ENCODE data around the gene MOCS3. TPM values are rescaled to one million over a fixed set of nuclear protein-coding genes. Genes with fewer than 3 reads are reported as not detected.

Gene MOCS3
- total RNA-seq, 1 donor from 2014 or later, result 4.1 TPM

DNA sequence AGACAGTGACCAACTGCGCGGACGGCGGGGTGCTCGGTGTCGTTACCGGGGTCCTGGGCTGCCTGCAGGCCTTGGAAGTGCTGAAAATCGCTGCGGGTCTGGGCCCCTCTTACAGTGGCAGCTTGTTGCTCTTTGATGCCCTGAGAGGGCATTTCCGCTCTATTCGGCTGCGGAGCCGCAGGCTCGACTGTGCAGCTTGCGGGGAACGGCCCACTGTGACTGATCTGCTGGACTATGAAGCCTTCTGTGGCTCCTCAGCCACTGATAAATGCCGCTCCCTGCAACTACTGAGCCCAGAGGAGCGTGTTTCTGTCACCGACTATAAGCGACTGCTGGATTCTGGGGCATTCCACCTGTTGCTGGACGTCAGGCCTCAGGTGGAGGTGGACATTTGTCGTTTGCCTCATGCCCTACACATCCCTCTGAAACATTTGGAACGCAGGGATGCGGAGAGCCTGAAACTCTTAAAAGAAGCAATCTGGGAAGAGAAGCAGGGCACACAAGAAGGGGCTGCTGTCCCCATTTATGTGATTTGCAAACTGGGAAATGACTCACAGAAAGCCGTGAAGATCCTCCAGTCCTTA lies 1.0 kb downstream of the MOCS3 start:
- H3K9me3 Mint-ChIP-seq (ENCODE audit: unreplicated experiment), result peaks cover 2% of the 10 kb centered on the region
- no peaks in the 10 kb centered on the region for H3K36me3 Mint-ChIP-seq (ENCODE audit: unreplicated experiment)
- H3K4me1 Mint-ChIP-seq (ENCODE audit: low read depth, unreplicated experiment), result peaks cover 19% of the 10 kb centered on the region
- H3K4me3 Mint-ChIP-seq (ENCODE audit: unreplicated experiment), result peak overlapping the region; percentile 97
- H3K27ac Mint-ChIP-seq (ENCODE audit: unreplicated experiment), result no peak overlapping the region
- peaks cover 5% of the 10 kb centered on the region for H3K27me3 Mint-ChIP-seq (ENCODE audit: unreplicated experiment)
- TF ChIP-seq, protein P1, sequence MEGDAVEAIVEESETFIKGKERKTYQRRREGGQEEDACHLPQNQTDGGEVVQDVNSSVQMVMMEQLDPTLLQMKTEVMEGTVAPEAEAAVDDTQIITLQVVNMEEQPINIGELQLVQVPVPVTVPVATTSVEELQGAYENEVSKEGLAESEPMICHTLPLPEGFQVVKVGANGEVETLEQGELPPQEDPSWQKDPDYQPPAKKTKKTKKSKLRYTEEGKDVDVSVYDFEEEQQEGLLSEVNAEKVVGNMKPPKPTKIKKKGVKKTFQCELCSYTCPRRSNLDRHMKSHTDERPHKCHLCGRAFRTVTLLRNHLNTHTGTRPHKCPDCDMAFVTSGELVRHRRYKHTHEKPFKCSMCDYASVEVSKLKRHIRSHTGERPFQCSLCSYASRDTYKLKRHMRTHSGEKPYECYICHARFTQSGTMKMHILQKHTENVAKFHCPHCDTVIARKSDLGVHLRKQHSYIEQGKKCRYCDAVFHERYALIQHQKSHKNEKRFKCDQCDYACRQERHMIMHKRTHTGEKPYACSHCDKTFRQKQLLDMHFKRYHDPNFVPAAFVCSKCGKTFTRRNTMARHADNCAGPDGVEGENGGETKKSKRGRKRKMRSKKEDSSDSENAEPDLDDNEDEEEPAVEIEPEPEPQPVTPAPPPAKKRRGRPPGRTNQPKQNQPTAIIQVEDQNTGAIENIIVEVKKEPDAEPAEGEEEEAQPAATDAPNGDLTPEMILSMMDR (IDR thresholded peaks at IDR 0.05; ENCODE audit: partially characterized antibody, unreplicated experiment), result no peak
- DNase-seq, result no peak

DNA sequence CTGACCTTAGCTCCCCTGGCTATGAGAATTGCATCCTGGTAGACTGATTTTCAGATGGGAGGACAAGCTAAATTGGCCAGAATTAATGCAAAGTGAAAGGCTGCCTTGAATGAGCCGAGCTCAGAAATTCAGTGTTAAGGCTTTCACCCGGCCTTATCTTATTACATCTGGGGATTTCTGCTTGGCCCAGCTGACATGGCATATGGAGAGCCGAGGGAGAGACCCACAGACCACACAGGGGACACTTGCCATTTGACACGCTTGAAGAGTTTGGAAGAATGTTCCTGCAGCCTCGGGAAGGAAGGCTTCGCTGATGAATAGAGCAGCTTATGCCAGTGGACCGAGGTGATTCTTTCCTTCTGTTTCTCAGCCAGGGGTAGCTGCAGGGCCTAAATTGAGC lies 9.0 kb downstream of the MOCS3 start:
- Mint-ChIP-seq H3K4me3 (ENCODE audit: unreplicated experiment) (peak overlapping the region; percentile 77), H3K27me3 (ENCODE audit: unreplicated experiment) (peaks cover 8% of the 10 kb centered on the region), H3K36me3 (ENCODE audit: unreplicated experiment) (no peaks in the 10 kb centered on the region), H3K27ac (ENCODE audit: unreplicated experiment) (peak overlapping the region; percentile 82), H3K9me3 (ENCODE audit: unreplicated experiment) (peaks cover 17% of the 10 kb centered on the region), H3K4me1 (ENCODE audit: low read depth, unreplicated experiment) (peaks cover 23% of the 10 kb centered on the region)
- TF ChIP-seq, protein P1 (IDR thresholded peaks at IDR 0.05; ENCODE audit: partially characterized antibody, unreplicated experiment), result no peak
- peak; percentile 66 for DNase-seq

DNA sequence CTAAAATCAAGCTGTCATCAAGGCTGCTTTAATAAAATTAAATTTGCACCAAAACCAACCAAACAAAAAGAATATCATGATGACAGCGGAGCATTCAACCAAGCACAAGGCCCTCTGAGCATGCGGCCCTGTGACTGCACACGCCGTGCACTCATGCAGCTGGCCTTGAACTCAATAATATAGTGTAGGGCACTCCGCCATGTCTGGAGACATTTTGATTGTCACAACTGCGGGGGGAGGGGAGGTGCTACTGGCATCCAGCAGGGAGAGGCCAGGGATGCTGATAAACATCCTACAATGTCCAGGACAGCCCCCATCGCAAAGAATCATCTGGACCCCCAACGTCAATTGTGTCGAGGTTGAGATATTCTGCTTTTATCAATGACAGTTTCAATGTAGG lies 9.7 kb downstream of the MOCS3 start:
- peak; percentile 53 for DNase-seq
- Mint-ChIP-seq H3K36me3 (ENCODE audit: unreplicated experiment) (no peaks in the 10 kb centered on the region), H3K27ac (ENCODE audit: unreplicated experiment) (peak overlapping the region; percentile 82), H3K4me1 (ENCODE audit: low read depth, unreplicated experiment) (peaks cover 23% of the 10 kb centered on the region), H3K27me3 (ENCODE audit: unreplicated experiment) (peaks cover 8% of the 10 kb centered on the region), H3K9me3 (ENCODE audit: unreplicated experiment) (peaks cover 19% of the 10 kb centered on the region), H3K4me3 (ENCODE audit: unreplicated experiment) (peak overlapping the region; percentile 77)
- TF ChIP-seq, protein P1 (IDR thresholded peaks at IDR 0.05; ENCODE audit: partially characterized antibody, unreplicated experiment), result no peak

DNA sequence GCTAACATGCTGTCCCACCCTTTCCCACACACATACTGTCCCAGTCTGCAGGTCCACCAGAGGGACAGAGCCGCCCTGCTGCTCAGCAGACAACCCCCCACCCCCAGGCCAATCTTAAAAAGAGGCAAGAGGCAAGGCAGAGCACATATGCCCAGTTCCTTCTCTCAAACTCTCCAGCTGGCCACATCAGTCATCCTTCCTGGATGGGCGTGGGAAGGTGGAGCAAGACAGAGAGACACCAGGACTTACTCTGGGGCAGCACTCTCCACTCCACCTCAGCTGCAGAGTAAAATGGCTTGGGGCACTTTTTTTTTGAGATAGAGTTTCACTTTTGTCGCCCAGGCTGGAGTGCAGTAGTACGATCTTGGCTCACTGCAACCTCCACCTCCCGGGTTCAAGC lies 10.8 kb downstream of the MOCS3 start:
- Mint-ChIP-seq H3K27ac (ENCODE audit: unreplicated experiment) (peak overlapping the region; percentile 68), H3K27me3 (ENCODE audit: unreplicated experiment) (peaks cover 8% of the 10 kb centered on the region), H3K9me3 (ENCODE audit: unreplicated experiment) (peaks cover 19% of the 10 kb centered on the region), H3K36me3 (ENCODE audit: unreplicated experiment) (no peaks in the 10 kb centered on the region), H3K4me3 (ENCODE audit: unreplicated experiment) (no peak overlapping the region), H3K4me1 (ENCODE audit: low read depth, unreplicated experiment) (peaks cover 23% of the 10 kb centered on the region)
- no peak for DNase-seq
- TF ChIP-seq, protein P1 (IDR thresholded peaks at IDR 0.05; ENCODE audit: partially characterized antibody, unreplicated experiment), result no peak

DNA sequence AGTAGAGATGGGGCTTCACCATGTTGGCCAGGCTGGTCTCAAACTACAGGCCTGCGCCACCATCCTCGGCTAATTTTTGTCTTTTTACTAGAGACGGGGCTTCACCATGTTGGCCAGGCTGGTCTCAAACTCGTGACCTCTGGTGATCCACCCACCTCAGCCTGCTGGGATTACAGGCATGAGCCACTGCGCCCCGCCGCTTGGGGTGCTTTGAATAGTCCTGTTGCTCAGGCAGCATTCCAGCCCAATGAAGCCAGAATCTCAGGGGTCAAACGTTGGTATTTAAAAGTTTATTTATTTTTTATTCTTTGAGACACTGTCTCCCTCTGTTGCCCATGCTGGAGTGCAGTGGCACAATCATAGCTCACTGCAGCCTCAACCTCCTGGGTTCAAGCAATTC lies 11.3 kb downstream of the MOCS3 start:
- no peak overlapping the region for H3K27ac Mint-ChIP-seq (ENCODE audit: unreplicated experiment)
- H3K9me3 Mint-ChIP-seq (ENCODE audit: unreplicated experiment), result peaks cover 18% of the 10 kb centered on the region
- no peak overlapping the region for H3K4me3 Mint-ChIP-seq (ENCODE audit: unreplicated experiment)
- H3K27me3 Mint-ChIP-seq (ENCODE audit: unreplicated experiment), result peaks cover 8% of the 10 kb centered on the region
- DNase-seq, result no peak
- TF ChIP-seq, protein P1 (IDR thresholded peaks at IDR 0.05; ENCODE audit: partially characterized antibody, unreplicated experiment), result no peak
- H3K4me1 Mint-ChIP-seq (ENCODE audit: low read depth, unreplicated experiment), result peaks cover 23% of the 10 kb centered on the region
- H3K36me3 Mint-ChIP-seq (ENCODE audit: unreplicated experiment), result peaks cover 5% of the 10 kb centered on the region

All from glutamatergic neuron (in vitro differentiated cells).